GM13976 (cell line): ENCODE measurements around the gene CC2D2A.

Source experiments
- DNase-seq: peaks from one replicate; pipeline ENCODE4 v3.0.0; 2012; ENCODE audit warnings: low spot score
- in situ Hi-C: fragments of 300-500 bp; cut with MboI; formaldehyde crosslinking; loops from one replicate; pipeline ENCODE4 v1.12.0; 2022; ENCODE audit warnings: low sequenced_read_pairs, mixed read lengths, inconsistent platforms; ENCODE audit not compliant: unreplicated experiment
- TF ChIP-seq, protein P1 (sequence below): IDR thresholded peaks from 2 replicates; pipeline ENCODE4 v1.5.1; 2012; ENCODE audit warnings: borderline replicate concordance, mild to moderate bottlenecking; ENCODE audit not compliant: insufficient read depth; ENCODE audit errors: extremely low read depth, missing control alignments, control extremely low read depth

CC2D2A gene

DNA sequence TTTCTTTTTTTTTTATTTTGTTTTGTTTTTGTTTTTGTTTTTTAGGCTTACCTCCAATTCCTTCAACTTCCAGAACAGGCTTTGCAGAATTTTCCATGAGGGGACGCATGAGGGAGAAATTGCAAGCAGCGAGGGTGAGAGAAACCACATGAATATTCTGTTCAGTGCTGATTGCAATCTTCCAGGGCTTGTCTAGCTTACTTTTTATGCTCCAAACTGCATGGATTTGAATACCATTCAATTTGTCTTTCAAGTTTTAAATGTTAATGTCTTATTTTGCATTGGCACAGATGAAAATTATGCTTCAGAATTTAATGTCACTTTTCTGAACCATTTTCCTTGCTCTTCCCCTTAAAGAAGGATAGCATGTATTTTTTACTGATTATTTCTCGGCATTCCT lies 32.7 kb downstream of the CC2D2A start:
- no peak for DNase-seq
- in situ Hi-C loops: no loop called here
- TF ChIP-seq, protein P1, sequence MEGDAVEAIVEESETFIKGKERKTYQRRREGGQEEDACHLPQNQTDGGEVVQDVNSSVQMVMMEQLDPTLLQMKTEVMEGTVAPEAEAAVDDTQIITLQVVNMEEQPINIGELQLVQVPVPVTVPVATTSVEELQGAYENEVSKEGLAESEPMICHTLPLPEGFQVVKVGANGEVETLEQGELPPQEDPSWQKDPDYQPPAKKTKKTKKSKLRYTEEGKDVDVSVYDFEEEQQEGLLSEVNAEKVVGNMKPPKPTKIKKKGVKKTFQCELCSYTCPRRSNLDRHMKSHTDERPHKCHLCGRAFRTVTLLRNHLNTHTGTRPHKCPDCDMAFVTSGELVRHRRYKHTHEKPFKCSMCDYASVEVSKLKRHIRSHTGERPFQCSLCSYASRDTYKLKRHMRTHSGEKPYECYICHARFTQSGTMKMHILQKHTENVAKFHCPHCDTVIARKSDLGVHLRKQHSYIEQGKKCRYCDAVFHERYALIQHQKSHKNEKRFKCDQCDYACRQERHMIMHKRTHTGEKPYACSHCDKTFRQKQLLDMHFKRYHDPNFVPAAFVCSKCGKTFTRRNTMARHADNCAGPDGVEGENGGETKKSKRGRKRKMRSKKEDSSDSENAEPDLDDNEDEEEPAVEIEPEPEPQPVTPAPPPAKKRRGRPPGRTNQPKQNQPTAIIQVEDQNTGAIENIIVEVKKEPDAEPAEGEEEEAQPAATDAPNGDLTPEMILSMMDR: no peak

DNA sequence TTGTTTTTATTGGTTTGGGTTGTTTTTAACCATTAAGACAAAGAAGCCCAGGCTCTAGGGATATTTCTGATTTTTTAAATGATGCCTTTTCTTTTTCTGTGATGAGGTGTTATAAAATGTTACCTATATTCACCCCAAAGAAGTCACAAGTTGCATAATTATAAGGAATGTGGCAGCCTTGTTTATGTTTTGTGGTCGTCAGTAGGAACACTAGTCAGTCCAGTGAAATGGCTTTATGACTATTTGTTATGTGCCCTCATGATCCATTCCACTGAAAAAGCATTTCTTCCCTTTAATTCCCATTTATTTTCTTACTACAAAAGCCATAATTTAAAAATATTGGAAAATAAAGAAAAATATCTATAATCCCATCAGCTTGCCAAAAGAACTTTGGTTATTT lies 34.4 kb downstream of the CC2D2A start:
- TF ChIP-seq, protein P1: no peak
- DNase-seq: no peak
- in situ Hi-C loops: no loop called here

DNA sequence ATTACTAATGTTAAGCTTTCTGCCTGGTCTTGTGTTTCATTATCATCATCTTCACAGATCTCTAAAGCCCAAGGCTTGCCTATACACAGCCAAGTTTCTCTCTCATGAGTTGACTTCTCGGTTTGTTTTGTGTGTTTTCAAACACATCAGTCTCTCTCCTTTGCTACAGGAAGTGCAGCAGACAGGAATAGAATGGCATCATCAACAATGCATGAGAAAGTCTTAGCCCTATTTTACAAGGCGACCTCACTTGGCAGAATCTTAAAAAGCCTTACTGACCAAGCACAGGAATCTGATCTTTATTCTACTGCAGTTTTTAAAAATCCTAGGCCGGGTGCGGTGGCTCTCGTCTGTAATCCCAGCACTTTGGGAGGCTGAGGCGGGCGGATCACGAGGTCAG lies 36.8 kb downstream of the CC2D2A start:
- TF ChIP-seq, protein P1: no peak
- in situ Hi-C loops: no loop called here
- DNase-seq: no peak

DNA sequence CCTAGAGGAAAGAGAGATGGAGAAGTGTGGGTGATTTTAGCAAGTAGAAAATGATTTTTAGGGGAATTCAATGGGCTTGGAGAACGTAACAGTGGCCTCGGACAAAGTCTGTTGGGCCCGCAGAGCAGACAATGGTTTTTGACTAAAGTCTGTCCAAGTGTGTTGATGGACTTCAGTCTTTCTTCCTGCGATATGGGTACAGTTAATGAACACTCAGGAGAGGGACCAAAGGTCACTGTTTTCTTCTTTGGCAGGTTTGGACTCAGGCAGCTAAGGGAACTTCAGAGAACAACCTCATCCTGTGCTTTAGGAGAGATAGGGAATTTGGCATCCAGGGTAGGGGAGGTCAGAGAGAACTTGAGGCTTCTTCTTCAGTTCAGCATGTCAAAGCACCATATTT lies 38.0 kb downstream of the CC2D2A start:
- in situ Hi-C loops: no loop called here
- DNase-seq: no peak
- TF ChIP-seq, protein P1: no peak

DNA sequence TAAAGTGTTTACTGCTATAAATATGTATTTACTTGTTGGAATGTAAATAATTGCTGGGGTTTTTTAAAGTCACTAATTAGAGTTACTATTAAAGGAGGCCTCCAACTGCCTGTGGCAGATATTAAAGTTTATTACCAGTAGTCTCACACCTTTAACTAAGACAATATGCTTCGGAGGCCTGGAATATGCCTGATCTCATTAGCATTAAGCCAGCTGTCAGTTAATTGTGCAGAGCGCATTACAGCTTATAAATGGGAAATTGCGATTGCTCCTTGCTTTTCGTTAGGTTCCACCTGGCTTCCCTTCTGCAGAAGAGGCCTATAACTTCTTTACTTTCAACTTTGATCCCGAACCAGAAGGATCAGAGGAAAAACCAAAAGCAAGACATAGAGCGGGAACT lies 41.3 kb downstream of the CC2D2A start:
- TF ChIP-seq, protein P1: no peak
- DNase-seq: no peak
- in situ Hi-C loops: no loop called here

DNA sequence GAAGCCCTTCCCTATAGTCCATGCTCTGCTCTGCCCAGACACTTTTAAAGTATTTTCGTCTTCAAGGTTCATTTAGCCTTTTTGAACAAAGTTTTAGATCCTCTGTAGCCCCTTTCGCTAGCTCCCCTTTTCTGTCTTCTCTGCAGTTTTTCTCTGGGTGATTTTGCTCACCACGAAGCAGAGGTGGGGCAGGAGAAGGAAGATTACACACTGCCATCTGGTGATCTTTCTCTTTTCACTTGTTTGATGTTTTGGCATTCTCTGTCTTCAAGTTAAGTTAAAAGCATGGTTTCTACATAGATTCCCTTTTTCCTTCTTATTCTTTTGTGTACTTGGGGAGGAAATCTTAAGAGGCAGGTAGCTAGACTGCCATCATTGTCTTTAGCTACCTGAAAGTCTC lies 43.9 kb downstream of the CC2D2A start:
- TF ChIP-seq, protein P1: no peak
- no peak for DNase-seq
- in situ Hi-C loops: no loop called here

DNA sequence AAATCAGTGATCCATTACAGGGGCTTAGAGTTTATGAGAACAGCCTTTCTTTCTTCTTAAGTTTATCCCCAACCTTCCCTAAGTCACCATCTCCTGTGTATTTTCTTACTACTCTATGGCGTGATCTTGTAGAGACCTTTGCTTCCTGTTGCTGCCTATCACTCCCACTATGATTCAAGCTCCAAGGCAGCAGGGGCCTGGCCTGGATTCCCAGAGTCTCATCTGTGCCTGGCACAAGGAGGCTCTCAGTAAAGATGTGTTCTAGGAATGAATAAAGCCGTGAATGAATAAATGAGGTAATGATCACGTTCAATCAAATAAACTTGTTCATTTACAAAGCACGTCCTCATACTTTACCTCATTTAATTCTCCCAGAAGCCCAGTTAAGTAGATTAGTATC lies 45.4 kb downstream of the CC2D2A start:
- in situ Hi-C loops: no loop called here
- TF ChIP-seq, protein P1: no peak
- no peak for DNase-seq
